SK-N-SH (cell line): ENCODE results near the gene TAF6L. TPM values are rescaled to one million over a fixed set of nuclear protein-coding genes. Genes with fewer than 3 reads are reported as not detected.

Source experiments
- CTCF ChIA-PET: fragments of 300-600, 350-600 bp; formaldehyde crosslinking; extraction: SDS; loops from one replicate; lab custom pipeline; 2021; lab: Yijun Ruan, JAX
- POLR2A ChIA-PET: fragments of 350-600 bp; sonication (Branson Sonifier 250); formaldehyde crosslinking; extraction: SDS; loops from one replicate; lab custom pipeline; 2020; ENCODE audit warnings: antibody characterized with exemption, inconsistent platforms; lab: Yijun Ruan, JAX
- DNase-seq: peaks from one replicate; pipeline ENCODE4 v3.0.0; 2012
- H2AFZ ChIP-seq: fragments of 200-600 bp; sonication (generic); 2 replicates; pipeline ENCODE4 v1.8.1; 2016; ENCODE audit warnings: antibody characterized with exemption, mild to moderate bottlenecking, low read depth
- H3F3A ChIP-seq: fragments of 200-600 bp; sonication (generic); replicated peaks from 2 replicates; pipeline ENCODE3; 2016; ENCODE audit warnings: antibody characterized with exemption, mild to moderate bottlenecking; ENCODE audit not compliant: insufficient read depth
- H3K27ac ChIP-seq, 2 experiments: fragments of 200-500 bp in 1 of 2; fragments of 200-600 bp in 1 of 2; sonication (Bioruptor generic) in 1 of 2; sonication (generic), shearing (Covaris generic) in 1 of 2; 2 replicates each; pipeline versions ENCODE4 v1.5.1 to v1.6.1; 2014 to 2016; ENCODE audit warnings: low read depth in 2 of 2, inconsistent platforms in 1 of 2, low read length in 1 of 2, mild to moderate bottlenecking in 1 of 2, mixed read lengths in 1 of 2
- H3K27me3 ChIP-seq: fragments of 200-600 bp; sonication (generic), shearing (Covaris generic); 2 replicates; pipeline ENCODE4 v1.6.1; 2016; ENCODE audit warnings: mixed run types; ENCODE audit not compliant: insufficient read depth
- H3K36me3 ChIP-seq, 2 experiments: fragments of 200-500 bp in 1 of 2; fragments of 200-600 bp in 1 of 2; sonication (Bioruptor generic) in 1 of 2; sonication (generic) in 1 of 2; replicated peaks in 1 of 2; 2 replicates each; pipeline versions ENCODE3 to v1.5.1; 2014 to 2016; ENCODE audit warnings: low read length in 1 of 2, mild to moderate bottlenecking in 1 of 2; ENCODE audit not compliant: insufficient read depth in 2 of 2, control insufficient read depth in 1 of 2
- H3K4me1 ChIP-seq, 2 experiments: fragments of 200-500 bp in 1 of 2; fragments of 200-600 bp in 1 of 2; sonication (Bioruptor generic) in 1 of 2; sonication (generic), shearing (Covaris generic) in 1 of 2; 2 replicates each; pipeline versions ENCODE4 v1.5.1 to v1.6.1; 2014 to 2016; ENCODE audit warnings: low read depth in 1 of 2, low read length in 1 of 2, mixed run types in 1 of 2; ENCODE audit not compliant: insufficient read depth in 2 of 2, control insufficient read depth in 1 of 2
- H3K4me2 ChIP-seq: fragments of 200-600 bp; sonication (generic), shearing (Covaris generic); 2 replicates; pipeline ENCODE4 v1.6.1; 2017; ENCODE audit warnings: mixed run types
- H3K4me3 ChIP-seq, 2 experiments: fragments of 200-500 bp in 1 of 2; fragments of 200-600 bp in 1 of 2; sonication (Bioruptor generic) in 1 of 2; sonication (generic), shearing (Covaris generic) in 1 of 2; 2 replicates each; pipeline versions ENCODE4 v1.5.1 to v1.8.1; 2014 to 2016; ENCODE audit warnings: low read depth in 2 of 2, inconsistent platforms in 1 of 2, low read length in 1 of 2, mild to moderate bottlenecking in 1 of 2, mixed read lengths in 1 of 2, moderate library complexity in 1 of 2
- H3K79me2 ChIP-seq: fragments of 200-600 bp; sonication (generic); 2 replicates; pipeline ENCODE4 v1.8.1; 2017; ENCODE audit warnings: mild to moderate bottlenecking; ENCODE audit not compliant: insufficient read depth
- H3K9ac ChIP-seq: fragments of 200-600 bp; sonication (generic); 2 replicates; pipeline ENCODE4 v1.6.1; 2017; ENCODE audit warnings: mixed run types
- H3K9me2 ChIP-seq: fragments of 200-600 bp; sonication (generic); 2 replicates; pipeline ENCODE4 v1.6.1; 2017; ENCODE audit warnings: mixed run types
- H3K9me3 ChIP-seq: fragments of 200-600 bp; sonication (generic); 2 replicates; pipeline ENCODE4 v1.6.1; 2017; ENCODE audit warnings: mixed run types, mild to moderate bottlenecking, moderate library complexity
- H4K20me1 ChIP-seq: fragments of 200-600 bp; sonication (generic); 2 replicates; pipeline ENCODE4 v1.6.1; 2017; ENCODE audit warnings: mild to moderate bottlenecking, mixed run types; ENCODE audit not compliant: insufficient read depth
- ELF1 ChIP-seq: IDR thresholded peaks from 2 replicates; pipeline ENCODE4 v1.4.0; 2012
- FOSL2 ChIP-seq: IDR thresholded peaks from 2 replicates; pipeline ENCODE4 v1.4.0; 2012; ENCODE audit warnings: low read depth, mild to moderate bottlenecking, moderate library complexity, borderline replicate concordance
- FOXJ3 ChIP-seq: sonication (generic); formaldehyde crosslinking; IDR thresholded peaks from 2 replicates; pipeline ENCODE4 v1.5.1; 2020; ENCODE audit warnings: mild to moderate bottlenecking, missing genetic modification reagents
- GABPA ChIP-seq: IDR thresholded peaks from 2 replicates; pipeline ENCODE4 v1.4.0; 2012; ENCODE audit warnings: low read depth, mild to moderate bottlenecking
- JUND ChIP-seq: IDR thresholded peaks from 2 replicates; pipeline ENCODE4 v1.4.0; 2012
- MXI1 ChIP-seq: IDR thresholded peaks from 2 replicates; pipeline ENCODE4 v1.6.1; 2012; ENCODE audit warnings: mild to moderate bottlenecking, low read depth, low read length, improper control_type of control experiment
- NRF1 ChIP-seq: IDR thresholded peaks from 2 replicates; pipeline ENCODE4 v1.6.1; 2012; ENCODE audit warnings: low read depth, mild to moderate bottlenecking, low read length
- POLR2AphosphoS5 ChIP-seq: IDR thresholded peaks from 2 replicates; pipeline ENCODE4 v1.6.1; 2012; ENCODE audit warnings: low read depth, low read length
- RFX5 ChIP-seq: IDR thresholded peaks from 2 replicates; pipeline ENCODE4 v1.6.1; 2012; ENCODE audit warnings: mild to moderate bottlenecking, improper control_type of control experiment, low read length
- SIN3A ChIP-seq: IDR thresholded peaks from 2 replicates; pipeline ENCODE4 v1.6.1; 2012; ENCODE audit warnings: low read depth, mild to moderate bottlenecking, low read length, moderate library complexity, borderline replicate concordance
- YY1 ChIP-seq: IDR thresholded peaks from 2 replicates; pipeline ENCODE4 v1.4.0; 2012; ENCODE audit warnings: low read depth, mild to moderate bottlenecking
- WGBS: methylation state at CpG from one replicate; pipeline ENCODE4 v1.1.6; 2017; ENCODE audit warnings: low lambda C conversion rate; 5-methylcytosine and 5-hydroxymethylcytosine counted together
- polyA plus RNA-seq, 3 experiments: library from polyadenylated mRNA; depleted of rRNA; stranded (reverse); fragments of >200 nt; gene quantifications; 2 replicates each; pipeline ENCODE4 v1.2.3, GENCODE V29; 2012
- TF ChIP-seq, protein P1 (sequence below): IDR thresholded peaks from 2 replicates; pipeline ENCODE4 v1.4.0; 2012; ENCODE audit warnings: low read depth
- TF ChIP-seq, protein P2 (sequence below): fragments of 150-350 bp; IDR thresholded peaks from 2 replicates; pipeline ENCODE4 v1.6.1; 2017; ENCODE audit warnings: antibody characterized with exemption, low read length, low read depth, borderline replicate concordance

Gene TAF6L
- polyA plus RNA-seq, 1 of the 3 experiments (the other 2 are of a cell fraction) = 33.6 TPM

DNA sequence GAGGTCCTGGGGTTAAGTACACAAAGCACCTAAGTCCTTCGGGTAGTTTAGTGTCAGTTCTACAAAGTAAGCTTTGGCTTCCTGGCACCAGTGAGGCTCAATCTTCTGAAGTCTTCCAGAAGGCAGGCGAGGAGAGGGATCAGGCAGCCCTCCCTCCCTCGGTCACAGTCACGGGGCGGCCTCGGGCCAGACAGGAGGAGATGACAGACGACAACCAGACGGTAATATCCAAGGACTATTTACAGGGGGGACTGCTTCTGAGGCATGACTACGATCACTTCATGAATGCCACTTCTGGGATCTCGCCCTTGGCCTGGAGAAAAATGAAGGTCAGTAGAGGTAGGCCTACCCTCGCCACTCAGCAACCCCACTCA, 21.0 kb downstream of the TAF6L start:
- peak overlapping the region in 1 of 2 experiments; percentile 78; a peak in 3 of 4 replicates for H3K4me3 ChIP-seq
- no peaks in the 10 kb centered on the region for H3K9me3 ChIP-seq
- H3K9ac ChIP-seq = peak overlapping the region; percentile 82
- H3K36me3 ChIP-seq = peaks cover 58 to 62% of the 10 kb centered on the region in 2 experiments
- WGBS = 29% methylated on average over 6 of the region's 11 CpGs
- no peaks in the 10 kb centered on the region for H3K9me2 ChIP-seq
- peak overlapping the region; percentile 76 to 84 for H3K27ac ChIP-seq
- peaks cover 65% of the 10 kb centered on the region for H3F3A ChIP-seq
- peak; percentile 62 for DNase-seq
- H4K20me1 ChIP-seq = no peaks in the 10 kb centered on the region
- H3K4me1 ChIP-seq = peaks cover 9 to 24% of the 10 kb centered on the region in 2 experiments; a peak in 3 of 4 replicates
- peaks cover 50% of the 10 kb centered on the region for H3K79me2 ChIP-seq
- ChIA-PET POLR2A (interaction anchor here (1.3 to 1.6 kb wide), 2 partner anchors 39 to 49 kb away, joined by 3 to 12 read pairs; partner anchors contain the start of gene ZBTB3), CTCF (interaction anchor here (0.7 to 1.6 kb wide), 3 partner anchors 12 to 1460 kb away, joined by 3 to 5 read pairs (median 3); no protein-coding TSS in a partner anchor)
- peak overlapping the region; percentile 98 for H3K4me2 ChIP-seq
- H2AFZ ChIP-seq = peak overlapping the region; percentile 47
- TF ChIP-seq, protein P1, sequence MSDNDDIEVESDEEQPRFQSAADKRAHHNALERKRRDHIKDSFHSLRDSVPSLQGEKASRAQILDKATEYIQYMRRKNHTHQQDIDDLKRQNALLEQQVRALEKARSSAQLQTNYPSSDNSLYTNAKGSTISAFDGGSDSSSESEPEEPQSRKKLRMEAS = no peak
- TF ChIP-seq MXI1 = peak; percentile 21; the same call in 1 of the 2 replicates
- no peak for TF ChIP-seq GABPA
- TF ChIP-seq FOXJ3 (CRISPR knock-in tag) = no peak
- no peak for TF ChIP-seq POLR2AphosphoS5
- TF ChIP-seq RFX5 = 0 out of 2 replicates have a peak, but pooled peaks have one; percentile 17
- TF ChIP-seq JUND = no peak
- no peaks in the 10 kb centered on the region for H3K27me3 ChIP-seq

DNA sequence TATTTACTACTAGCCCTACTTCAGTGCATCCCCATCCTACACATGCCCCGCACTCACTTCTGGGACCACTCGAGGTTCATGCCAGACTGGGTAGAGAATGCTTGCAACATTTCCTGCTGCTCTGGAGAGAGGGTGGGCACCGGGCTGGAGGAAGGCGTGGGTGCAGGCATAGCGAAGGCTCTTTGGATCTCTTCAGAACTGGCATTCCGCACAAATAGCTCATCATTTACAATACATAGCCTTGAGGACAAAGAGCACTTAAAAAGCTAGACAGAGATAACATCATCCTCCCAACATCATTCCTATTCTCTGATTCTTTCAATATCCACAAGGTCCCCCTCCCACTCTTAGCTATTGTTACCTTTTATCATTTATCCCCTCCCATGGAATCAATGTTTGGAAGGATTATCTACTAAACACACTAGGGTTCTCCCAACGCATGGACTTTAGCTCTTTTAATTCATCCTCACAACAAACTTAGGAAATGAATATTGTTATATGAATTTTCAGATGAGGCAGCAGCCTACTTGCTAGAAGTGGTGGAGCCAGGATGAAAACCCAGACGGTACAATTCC, 23.1 kb downstream of the TAF6L start:
- Histone ChIP-seq H4K20me1 (no peaks in the 10 kb centered on the region), H3K9me3 (no peaks in the 10 kb centered on the region), H3F3A (peaks cover 52% of the 10 kb centered on the region), H3K79me2 (peaks cover 29% of the 10 kb centered on the region), H3K4me3 (no peak overlapping the region), H3K36me3 (peaks cover 69 to 78% of the 10 kb centered on the region in 2 experiments), H3K27ac (peak overlapping the region in 1 of 2 experiments; percentile 26; a peak in 1 of 4 replicates), H3K9me2 (no peaks in the 10 kb centered on the region), H3K9ac (no peak overlapping the region), H2AFZ (no peak overlapping the region), H3K27me3 (no peaks in the 10 kb centered on the region), H3K4me2 (no peak overlapping the region), H3K4me1 (peaks cover 9 to 17% of the 10 kb centered on the region in 2 experiments; a peak in 3 of 4 replicates)
- ChIA-PET POLR2A (interaction anchor here (0.9 to 1.5 kb wide), 2 partner anchors 9 to 61 kb away, joined by 3 to 5 read pairs; no protein-coding TSS in a partner anchor), CTCF (interaction anchor here (0.7 to 4.4 kb wide), 4 partner anchors 8 to 113 kb away, joined by 3 to 25 read pairs (median 4); partner anchors contain the start of gene TMEM179B)
- WGBS = 57% methylated on average over 8 of the region's 8 CpGs
- no peak for TF ChIP-seq ELF1
- no peak for TF ChIP-seq FOSL2
- no peak for TF ChIP-seq SIN3A
- TF ChIP-seq YY1 = no peak
- TF ChIP-seq NRF1 = no peak
- TF ChIP-seq, protein P2, sequence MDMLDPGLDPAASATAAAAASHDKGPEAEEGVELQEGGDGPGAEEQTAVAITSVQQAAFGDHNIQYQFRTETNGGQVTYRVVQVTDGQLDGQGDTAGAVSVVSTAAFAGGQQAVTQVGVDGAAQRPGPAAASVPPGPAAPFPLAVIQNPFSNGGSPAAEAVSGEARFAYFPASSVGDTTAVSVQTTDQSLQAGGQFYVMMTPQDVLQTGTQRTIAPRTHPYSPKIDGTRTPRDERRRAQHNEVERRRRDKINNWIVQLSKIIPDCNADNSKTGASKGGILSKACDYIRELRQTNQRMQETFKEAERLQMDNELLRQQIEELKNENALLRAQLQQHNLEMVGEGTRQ = no peak
- DNase-seq = no peak
